ENCODE results near the gene NAPEPLD. TPM values are rescaled to one million over a fixed set of nuclear protein-coding genes. Genes with fewer than 3 reads are reported as not detected.

NAPEPLD gene
- total and polyA plus RNA-seq, 2 of the 8 experiments (the other 6 are each of a cell fraction or from before 2014, with no cell fraction given) = 4.2 to 9.9 TPM

- Histone ChIP-seq H3K4ac (replicated peaks; ENCODE audit: insufficient read length, low read depth, low read length) (no peak overlapping the region), H3K79me2 (ENCODE audit: control insufficient read depth in 1 of 2, insufficient read depth in 2 of 2, low read length in 2 of 2) (no peaks in the 10 kb centered on the region), H2BK120ac (replicated peaks; ENCODE audit: low read depth, low read length) (no peak overlapping the region), H3K18ac (ENCODE audit: extremely low read depth, low read length) (no peak overlapping the region), H3K4me1 (replicated peaks in 1 of 4; ENCODE audit: control insufficient read depth in 3 of 4, insufficient read depth in 4 of 4, low read length in 3 of 4) (no peaks in the 10 kb centered on the region), H3K27me3 (replicated peaks in 1 of 4; ENCODE audit: control insufficient read depth in 3 of 4, extremely low read depth in 1 of 4, insufficient read depth in 3 of 4, low read length in 3 of 4) (no peaks in the 10 kb centered on the region), H4K91ac (replicated peaks; ENCODE audit: insufficient read length, low read length) (no peak overlapping the region), H2BK12ac (ENCODE audit: low read depth, low read length) (no peak overlapping the region), H3K4me3 (ENCODE audit: extremely low read depth in 1 of 4, insufficient read depth in 2 of 4, low read depth in 3 of 4, low read length in 4 of 4) (no peak overlapping the region), H3K9me3 (ENCODE audit: insufficient read depth in 2 of 2, low read depth in 1 of 2, low read length in 1 of 2) (no peaks in the 10 kb centered on the region), H3K23ac (ENCODE audit: insufficient read length) (no peak overlapping the region), H3K56ac (replicated peaks; ENCODE audit: insufficient read length, low read depth, low read length) (no peak overlapping the region), H3K27ac (ENCODE audit: low read depth, low read length) (no peak overlapping the region), H2BK15ac (ENCODE audit: low read length) (no peak overlapping the region), H2AK5ac (ENCODE audit: low read depth, low read length) (no peak overlapping the region), H3K36me3 (ENCODE audit: control insufficient read depth in 2 of 4, insufficient read depth in 4 of 4, low read length in 3 of 4) (peaks cover 0 to 22% (median 4%) of the 10 kb centered on the region in 4 experiments; a peak in 5 of 8 replicates), H3K14ac (ENCODE audit: insufficient read length) (no peak overlapping the region), H4K8ac (ENCODE audit: extremely low read depth, insufficient read depth, low read length) (no peak overlapping the region), H4K20me1 (replicated peaks in 1 of 2; ENCODE audit: control insufficient read depth in 1 of 2, insufficient read depth in 2 of 2, low read length in 2 of 2) (peaks cover 0 to 2% of the 10 kb centered on the region in 2 experiments), H2BK20ac (ENCODE audit: low read length) (no peak overlapping the region), H4K5ac (ENCODE audit: insufficient read length, low read depth, low read length) (no peak overlapping the region), H3K9ac (replicated peaks in 1 of 4; ENCODE audit: extremely low read depth in 1 of 4, low read depth in 3 of 4, low read length in 3 of 4) (no peak overlapping the region), H3K23me2 (ENCODE audit: low read depth, low read length) (no peaks in the 10 kb centered on the region), H3K4me2 (ENCODE audit: insufficient read depth in 1 of 2, low read depth in 2 of 2, low read length in 2 of 2) (no peak overlapping the region), H3K79me1 (ENCODE audit: low read depth, low read length) (no peaks in the 10 kb centered on the region), H2BK5ac (ENCODE audit: low read depth, low read length) (no peak overlapping the region), H2AFZ (ENCODE audit: low read length) (no peak overlapping the region)
- POLR2A ChIA-PET (ENCODE audit: partially characterized antibody) = interaction anchor here (1.0 to 1.9 kb wide), 3 partner anchors 10 to 12 kb away, joined by 3 to 6 read pairs (median 5); no protein-coding TSS in a partner anchor
- DNase-seq (ENCODE audit: low read depth in 1 of 2, low spot score in 2 of 2) (no peak), FAIRE-seq (no peak)
- 95% methylated on average over 2 of the region's 2 CpGs; no CpG with 5 or more reads in 1 of the 2 experiments for WGBS, 2 experiments (ENCODE audit: extremely low coverage in 1 of 2, insufficient coverage in 1 of 2, insufficient read length in 1 of 2, insufficient replicate concordance in 2 of 2, low coverage in 1 of 2, low lambda C conversion rate in 2 of 2, missing lambda C conversion rate in 1 of 2)
- no peak for TF ChIP-seq CTCF (IDR thresholded peaks at IDR 0.05; ENCODE audit: control extremely low read depth in 1 of 3, insufficient read depth in 1 of 3, low read depth in 1 of 3, low read length in 3 of 3)
- TF ChIP-seq POU5F1 (IDR thresholded peaks at IDR 0.05; ENCODE audit: low read depth, low read length) = no peak
- TF ChIP-seq MAX (IDR thresholded peaks at IDR 0.05) = no peak
- TF ChIP-seq ZNF274 (IDR thresholded peaks at IDR 0.05; ENCODE audit: borderline replicate concordance, extremely low read depth, low read length) = no peak
- CTCF ChIA-PET (ENCODE audit: partially characterized antibody) = no interaction called here
Measured at GRCh38 chr7:103097041-103097440, 51.9 kb downstream of the NAPEPLD start.

Measured in H1 (cell line).